DND-41 (cell line): ENCODE data around the gene PRKCZ.

ENCODE experiments used
- ATAC-seq: fragments of 200-7000 bp; cut with Tn5 transposase; 3 replicates; pipeline ENCODE4 v1.9.1; 2021; ENCODE audit warnings: low read depth; ENCODE audit not compliant: insufficient read depth
- DNase-seq: peaks from one replicate; pipeline ENCODE4 v3.0.0-alpha.2; 2020
- H2AFZ ChIP-seq: 2 replicates; pipeline ENCODE4 v1.6.0; 2012; ENCODE audit warnings: low read depth, low read length
- H3K27ac ChIP-seq: 2 replicates; pipeline ENCODE4 v1.5.1; 2012; ENCODE audit warnings: low read length, inconsistent platforms
- H3K27me3 ChIP-seq: fragments of 200-600 bp; sonication (generic); 2 replicates; pipeline ENCODE4 v1.6.0; 2012; ENCODE audit warnings: low read length, mild to moderate bottlenecking, inconsistent platforms; ENCODE audit not compliant: insufficient read depth, poor library complexity
- H3K36me3 ChIP-seq: 2 replicates; pipeline ENCODE4 v1.5.1; 2012; ENCODE audit warnings: low read length, inconsistent platforms; ENCODE audit not compliant: insufficient read depth
- H3K4me1 ChIP-seq: 2 replicates; pipeline ENCODE4 v1.5.1; 2012; ENCODE audit warnings: mild to moderate bottlenecking, low read length; ENCODE audit not compliant: insufficient read depth
- H3K4me2 ChIP-seq: 2 replicates; pipeline ENCODE4 v1.6.0; 2012; ENCODE audit warnings: mild to moderate bottlenecking, moderate library complexity, low read length, inconsistent platforms; ENCODE audit not compliant: insufficient read depth
- H3K4me3 ChIP-seq, 2 experiments: fragments of 200-600 bp in 1 of 2; shearing (Covaris generic) in 1 of 2; 2 replicates each; pipeline ENCODE4 v1.5.1; 2012 to 2016; ENCODE audit warnings: inconsistent platforms in 2 of 2, low read length in 2 of 2, mild to moderate bottlenecking in 2 of 2, low read depth in 1 of 2, moderate library complexity in 1 of 2
- H3K79me2 ChIP-seq: 2 replicates; pipeline ENCODE4 v1.6.0; 2012; ENCODE audit warnings: low read length, inconsistent platforms; ENCODE audit not compliant: insufficient read depth
- H3K9ac ChIP-seq: 2 replicates; pipeline ENCODE4 v1.6.0; 2012; ENCODE audit warnings: low read depth, mild to moderate bottlenecking, inconsistent platforms, low read length, moderate library complexity
- H3K9me3 ChIP-seq: 2 replicates; pipeline ENCODE4 v1.5.1; 2012; ENCODE audit warnings: low read length, moderate library complexity, mild to moderate bottlenecking, inconsistent platforms; ENCODE audit not compliant: insufficient read depth, severe bottlenecking
- H4K20me1 ChIP-seq: 2 replicates; pipeline ENCODE4 v1.6.0; 2012; ENCODE audit warnings: low read length; ENCODE audit not compliant: insufficient read depth
- CTCF ChIP-seq: IDR thresholded peaks from 2 replicates; pipeline ENCODE4 v1.5.1; 2012; ENCODE audit warnings: borderline replicate concordance, low read length, moderate library complexity, mild to moderate bottlenecking; ENCODE audit not compliant: poor library complexity, severe bottlenecking; ENCODE audit errors: extremely low read depth
- EZH2 ChIP-seq: IDR thresholded peaks from 3 replicates; pipeline ENCODE4 v1.6.1; 2012; ENCODE audit warnings: borderline replicate concordance, low read depth, mild to moderate bottlenecking, moderate library complexity, low read length, inconsistent platforms; ENCODE audit not compliant: severe bottlenecking

The PRKCZ gene

GRCh38 chr1:2151911-2152310, 101.7 kb downstream of the PRKCZ start:
- Histone ChIP-seq H4K20me1 (peaks cover 8% of the 10 kb centered on the region; the same call in 1 of the 2 replicates), H3K27me3 (peaks cover 11% of the 10 kb centered on the region), H3K9me3 (no peaks in the 10 kb centered on the region), H3K4me1 (no peaks in the 10 kb centered on the region), H3K79me2 (no peaks in the 10 kb centered on the region), H3K9ac (no peak overlapping the region), H3K27ac (no peak overlapping the region), H3K36me3 (no peaks in the 10 kb centered on the region), H2AFZ (no peak overlapping the region), H3K4me3 (no peak overlapping the region), H3K4me2 (no peak overlapping the region)
- TF ChIP-seq EZH2 (no peak), CTCF (no peak)
- ATAC-seq (no peak), DNase-seq (no peak)

- H3K27ac ChIP-seq, result no peak overlapping the region
- ATAC-seq (no peak), DNase-seq (no peak)
- H2AFZ ChIP-seq, result no peak overlapping the region
- H3K79me2 ChIP-seq, result no peaks in the 10 kb centered on the region
- no peak overlapping the region for H3K4me2 ChIP-seq
- H3K9me3 ChIP-seq, result no peaks in the 10 kb centered on the region
- H3K27me3 ChIP-seq, result peaks cover 11% of the 10 kb centered on the region
- no peak overlapping the region for H3K9ac ChIP-seq
- TF ChIP-seq CTCF (no peak), EZH2 (no peak)
- no peaks in the 10 kb centered on the region for H3K36me3 ChIP-seq
- no peaks in the 10 kb centered on the region for H3K4me1 ChIP-seq
- H3K4me3 ChIP-seq, result no peak overlapping the region
- peaks cover 8% of the 10 kb centered on the region; the same call in 1 of the 2 replicates for H4K20me1 ChIP-seq
Measured at GRCh38 chr1:2152954-2153353, 102.7 kb downstream of the PRKCZ start.

GRCh38 chr1:2154022-2154421, 103.8 kb downstream of the PRKCZ start:
- peaks cover 7% of the 10 kb centered on the region for H3K27me3 ChIP-seq

More at GRCh38 chr1:2154022-2154421, 103.8 kb downstream of the PRKCZ start:
- Histone ChIP-seq H3K4me1 (no peaks in the 10 kb centered on the region), H3K79me2 (no peaks in the 10 kb centered on the region), H3K4me2 (no peak overlapping the region), H3K36me3 (no peaks in the 10 kb centered on the region), H2AFZ (no peak overlapping the region), H3K27ac (no peak overlapping the region), H3K4me3 (no peak overlapping the region), H3K9ac (no peak overlapping the region), H4K20me1 (peaks cover 8% of the 10 kb centered on the region; the same call in 1 of the 2 replicates), H3K9me3 (no peaks in the 10 kb centered on the region)
- no peak for ATAC-seq
- DNase-seq, result no peak
- TF ChIP-seq EZH2, result no peak
- TF ChIP-seq CTCF, result no peak
